Fibroblast of skin of back (primary cell): ENCODE data around the gene PLXNA4.

Source experiments
- DNase-seq: peaks from one replicate; pipeline ENCODE4 v3.0.0-alpha.2; 2013

Gene PLXNA4

DNA sequence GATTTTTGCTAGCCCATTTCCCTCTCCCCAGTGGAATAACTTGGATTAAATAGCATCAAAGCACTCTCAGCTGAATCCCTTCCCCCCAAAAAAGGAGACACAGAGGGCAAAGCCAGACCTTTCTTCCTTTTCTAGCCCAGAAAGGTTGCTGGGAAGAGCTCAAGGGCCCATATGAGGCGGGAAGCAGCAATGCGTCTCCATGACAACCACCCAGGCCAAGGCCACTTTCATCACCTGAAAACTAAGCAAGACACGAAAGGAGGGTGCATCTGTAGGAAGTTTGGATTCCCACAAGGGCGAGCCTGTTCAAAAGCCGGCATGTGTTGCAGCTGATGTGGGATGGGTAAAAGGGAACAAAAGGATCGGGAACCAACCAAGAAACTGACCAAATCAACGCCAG lies 229.1 kb downstream of the PLXNA4 start:
- DNase-seq, result no peak

DNA sequence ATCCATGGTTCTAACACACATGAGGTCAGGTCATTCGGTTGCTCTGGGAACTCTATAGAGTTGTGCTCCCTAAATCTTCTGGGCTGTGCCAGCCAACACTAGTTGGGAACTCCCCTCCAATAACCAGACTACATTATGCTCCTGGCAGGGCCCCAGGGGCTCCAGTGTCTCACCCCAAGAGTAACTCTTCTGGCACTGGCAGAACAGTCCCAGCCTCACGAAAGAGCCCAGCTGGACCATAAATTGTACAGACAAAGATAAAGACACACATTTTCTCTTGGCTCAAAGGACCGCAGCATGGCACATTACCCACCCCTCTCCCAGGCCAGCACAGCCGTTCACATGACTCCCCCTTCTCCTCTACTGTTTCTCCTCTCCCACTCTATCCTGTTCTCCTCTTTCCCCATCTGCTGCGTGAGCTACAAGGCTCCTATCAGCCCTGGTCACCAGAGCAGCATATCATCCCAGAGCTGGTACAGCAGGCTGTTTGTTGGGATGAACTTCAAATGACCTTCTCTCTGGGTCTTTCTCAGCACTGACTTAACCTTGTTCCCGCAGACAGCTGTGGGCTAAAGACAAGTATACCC lies 230.6 kb downstream of the PLXNA4 start:
- DNase-seq, result no peak

DNA sequence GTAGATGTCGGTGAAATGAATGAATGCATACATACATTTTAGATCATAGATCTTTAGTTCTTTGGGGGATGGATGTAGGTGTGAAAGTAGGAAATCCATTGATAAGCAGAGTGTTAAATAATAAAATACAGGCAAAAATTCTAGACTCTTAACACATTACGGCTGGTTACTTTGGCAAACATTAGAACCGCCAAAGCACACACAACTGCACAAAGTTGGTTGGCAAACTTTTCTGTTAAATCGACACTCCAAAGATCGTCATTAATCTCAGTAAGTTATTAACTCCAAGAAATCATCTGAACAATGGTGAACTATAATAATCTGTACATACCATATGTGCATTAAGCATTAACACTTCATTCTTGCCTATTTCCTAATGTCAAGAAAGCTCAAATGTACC lies 231.2 kb downstream of the PLXNA4 start:
- no peak for DNase-seq

DNA sequence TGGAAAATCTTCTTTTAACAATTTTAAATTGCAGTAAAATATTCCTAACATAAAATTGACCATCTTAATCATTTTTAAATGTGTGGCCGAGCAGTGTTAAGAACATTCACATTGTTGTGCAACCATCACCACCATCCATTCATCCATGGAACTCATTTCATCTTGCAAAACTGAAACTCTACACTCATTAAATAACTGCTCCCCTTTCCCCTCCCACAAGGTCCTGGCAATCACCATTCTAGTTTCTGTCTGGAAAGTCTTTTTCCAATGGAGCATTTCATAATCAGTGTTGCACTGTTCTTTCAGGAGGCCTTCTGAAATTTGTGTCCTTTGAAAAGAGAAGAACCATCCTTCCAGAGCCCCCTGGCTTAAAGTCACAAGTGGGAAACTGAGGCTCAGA lies 233.1 kb downstream of the PLXNA4 start:
- DNase-seq, result no peak

DNA sequence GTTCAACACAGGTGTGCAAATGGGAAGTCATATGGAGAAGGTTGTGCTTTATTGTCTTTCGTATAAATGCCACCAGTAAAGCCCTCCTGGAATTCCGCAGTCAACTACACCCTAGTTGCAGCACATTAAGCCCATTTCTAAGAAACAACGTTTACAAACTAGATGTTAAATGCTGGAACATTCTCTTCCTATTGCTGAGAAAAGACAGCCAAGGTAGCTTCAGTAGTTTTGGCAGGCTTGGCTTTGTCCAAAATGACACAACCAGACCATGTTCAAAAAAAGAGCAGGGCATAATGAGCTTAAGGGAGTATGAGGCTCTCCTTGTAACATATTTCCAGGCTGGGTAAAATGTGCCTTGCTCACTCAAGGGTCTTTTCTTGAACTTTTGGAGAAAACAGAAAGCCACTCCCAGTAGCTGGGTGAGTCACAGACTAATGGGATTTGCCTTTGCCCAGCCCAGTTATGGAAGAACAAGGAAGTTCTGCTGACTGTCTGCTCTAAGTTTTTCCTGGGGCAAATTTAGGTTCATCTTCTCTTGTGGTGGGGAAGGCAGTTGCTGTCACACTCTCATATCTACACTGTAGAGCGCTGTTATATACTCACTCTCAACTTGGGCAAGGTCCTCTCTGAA lies 238.7 kb downstream of the PLXNA4 start:
- no peak for DNase-seq

DNA sequence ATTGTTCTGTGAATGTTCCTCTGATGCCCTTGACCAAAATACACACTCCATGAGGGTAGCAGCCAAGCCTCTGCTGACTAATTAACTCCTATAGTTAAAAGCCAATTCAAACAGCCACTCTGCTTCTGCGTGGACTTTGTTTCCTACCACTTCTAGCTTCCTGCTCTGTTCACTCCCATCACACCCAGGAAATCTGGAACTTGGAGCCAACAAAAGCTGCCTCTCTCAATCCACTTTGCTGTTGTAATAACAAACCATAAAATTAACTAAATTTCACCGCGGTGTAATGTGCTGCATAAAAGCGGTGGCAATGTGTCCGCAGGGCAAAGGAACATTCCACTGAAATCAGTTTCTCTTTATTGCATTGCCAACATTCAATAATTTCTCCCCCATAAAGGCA lies 239.5 kb downstream of the PLXNA4 start:
- DNase-seq, result no peak

DNA sequence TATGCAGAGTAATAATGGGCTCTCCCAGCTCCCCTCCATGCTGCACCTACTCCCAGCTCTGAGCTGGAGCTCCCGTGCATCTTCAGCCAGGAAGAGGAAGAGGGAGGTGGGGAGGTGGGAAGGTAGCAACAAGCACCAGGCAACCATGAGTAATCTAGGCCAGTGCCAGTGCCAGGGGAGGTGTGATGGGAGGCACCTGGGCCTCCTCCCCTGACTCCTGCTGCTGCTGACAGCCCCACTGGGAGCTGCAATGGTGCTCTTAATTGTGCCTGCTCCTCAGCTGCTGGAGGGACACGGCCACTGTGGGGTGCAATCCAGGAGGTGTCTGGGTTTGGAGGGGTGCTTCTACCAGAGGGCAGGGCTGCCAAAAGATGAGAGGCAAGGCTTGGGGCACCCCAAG lies 243.0 kb downstream of the PLXNA4 start:
- no peak for DNase-seq

DNA sequence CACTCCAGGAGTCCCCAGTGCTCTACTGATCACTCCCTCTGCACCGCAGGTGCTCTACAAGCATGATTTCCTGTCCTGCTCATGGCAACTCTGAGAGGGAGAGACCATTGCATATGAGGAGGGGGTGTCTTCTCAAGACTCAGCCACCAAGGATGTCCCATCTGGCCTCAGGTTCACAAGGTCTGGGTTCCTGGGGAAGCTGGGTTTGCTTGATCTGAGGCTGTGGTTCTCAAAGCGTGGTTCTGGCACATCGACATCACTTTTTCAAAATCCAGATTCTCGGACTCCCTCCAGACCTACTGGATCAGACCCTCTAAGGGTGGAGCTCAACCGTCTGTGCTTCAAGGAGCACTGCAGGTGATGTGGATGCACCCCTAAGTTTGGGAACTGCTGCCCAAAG lies 247.5 kb downstream of the PLXNA4 start:
- no peak for DNase-seq

DNA sequence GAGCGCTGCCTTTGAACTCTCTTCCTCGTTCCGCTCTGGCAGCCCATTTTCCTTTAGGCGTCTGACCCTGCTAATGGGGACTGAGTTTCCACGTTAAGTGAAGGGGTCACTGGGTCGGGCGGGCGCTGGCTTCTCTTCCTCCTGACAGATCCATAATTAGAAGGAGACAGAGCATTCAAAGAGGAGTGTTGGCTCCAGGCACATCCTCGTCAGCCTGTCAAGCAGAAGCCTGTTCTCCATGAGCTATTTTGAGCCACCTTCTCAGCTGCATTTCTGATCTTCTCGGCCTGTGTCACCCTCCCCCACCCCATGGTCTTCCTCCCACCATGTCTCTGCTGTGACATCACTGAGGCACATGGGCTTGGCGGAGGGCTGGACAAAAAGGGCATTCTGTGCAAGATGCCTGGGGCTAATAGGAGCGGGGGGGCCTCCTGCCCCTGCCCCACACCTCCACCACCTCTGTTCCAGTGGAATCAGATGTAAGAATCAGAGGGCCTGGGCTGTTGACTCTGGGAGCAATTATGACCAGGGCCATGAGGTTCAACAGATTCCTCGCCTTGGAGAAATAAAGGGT lies 248.1 kb downstream of the PLXNA4 start:
- no peak for DNase-seq

DNA sequence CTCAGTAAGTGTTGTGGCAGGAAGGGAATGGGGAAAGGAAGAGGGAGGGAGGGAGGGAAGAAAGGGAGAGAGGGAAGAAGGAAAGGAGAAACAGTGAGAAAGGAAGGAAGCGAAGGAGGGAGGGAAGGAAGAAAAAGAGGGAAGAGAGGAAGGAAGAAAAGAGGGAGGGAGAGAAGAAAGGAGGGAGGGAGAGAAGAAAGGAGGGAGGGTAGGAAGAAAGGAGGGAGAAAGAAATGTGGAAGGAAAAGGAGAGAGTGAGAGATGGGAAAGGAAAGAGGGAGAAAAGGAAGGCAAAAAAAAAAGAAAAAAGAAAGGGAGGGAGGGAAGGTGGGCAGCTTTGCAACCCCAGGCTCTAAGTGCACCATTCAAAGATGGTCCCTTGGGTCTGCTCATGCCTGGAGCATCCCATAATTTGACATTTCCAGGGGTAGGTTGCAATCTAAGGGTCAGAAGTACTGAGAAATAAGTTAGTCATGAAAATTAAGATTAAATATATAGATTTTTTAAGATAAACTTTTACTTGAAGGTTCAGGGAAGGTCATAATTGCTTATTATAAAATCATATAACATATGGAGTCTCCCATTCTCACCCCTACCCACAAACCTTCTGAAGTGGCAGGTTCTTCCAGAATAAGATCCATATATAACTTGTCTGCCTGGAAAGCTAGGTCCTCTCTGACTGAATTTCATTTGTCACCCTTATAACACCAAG lies 249.2 kb downstream of the PLXNA4 start:
- no peak for DNase-seq

DNA sequence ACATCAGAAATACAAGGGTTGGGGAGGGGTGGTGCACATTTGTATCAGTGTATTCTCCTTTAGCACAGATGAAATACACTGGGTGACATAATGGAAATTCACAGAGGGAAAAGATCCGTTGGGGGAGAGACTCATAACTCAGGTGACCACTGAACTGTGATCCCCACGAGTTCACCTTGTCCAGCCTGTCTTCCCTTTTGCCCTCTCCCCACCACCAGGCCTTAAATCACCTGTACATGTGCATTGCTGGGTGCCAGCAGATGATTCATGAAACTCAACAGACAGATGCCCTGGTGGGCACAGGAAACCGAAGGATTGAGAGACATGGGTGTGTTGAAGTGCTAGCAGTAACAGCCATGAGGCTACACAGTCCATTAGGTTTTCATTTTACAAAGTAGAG lies 253.3 kb downstream of the PLXNA4 start:
- DNase-seq, result no peak

DNA sequence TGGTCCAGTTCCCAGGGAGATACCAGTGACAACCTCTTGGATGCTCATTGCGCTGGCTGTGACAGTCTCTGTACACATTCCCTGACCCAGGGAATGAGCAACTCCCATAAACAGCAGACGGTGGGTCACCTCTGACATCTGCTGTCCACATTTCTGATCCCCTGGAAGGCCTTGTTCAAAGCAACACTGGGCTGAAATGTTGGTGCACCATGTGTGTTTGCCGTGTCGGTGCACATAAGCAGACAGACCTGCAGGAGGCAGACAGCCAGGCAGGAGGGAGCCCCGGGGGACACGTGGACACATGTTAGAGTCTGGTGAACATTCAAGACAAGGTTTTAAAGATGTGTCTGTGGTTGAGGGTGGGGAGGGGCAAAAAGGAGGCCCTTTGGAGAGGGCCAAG lies 254.9 kb downstream of the PLXNA4 start:
- no peak for DNase-seq

DNA sequence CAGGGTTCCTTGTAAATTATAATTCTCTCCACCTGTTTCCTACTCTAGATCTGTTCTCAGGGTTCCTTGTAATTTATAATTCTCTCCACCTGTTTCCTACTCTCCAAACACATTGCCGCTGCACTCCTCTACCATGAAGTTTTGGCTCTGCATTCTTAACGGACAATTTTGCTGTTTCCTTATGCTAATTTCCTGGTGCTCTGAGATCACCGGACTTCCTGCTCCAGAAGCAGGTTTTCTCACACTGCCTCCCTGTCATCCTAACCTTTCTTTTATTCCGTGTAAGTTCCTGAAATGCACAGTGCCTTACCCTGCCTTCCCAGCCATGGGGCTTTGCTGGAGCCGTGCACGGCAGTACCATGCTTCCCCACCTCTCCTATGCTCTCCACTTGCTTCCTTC lies 256.8 kb downstream of the PLXNA4 start:
- no peak for DNase-seq

DNA sequence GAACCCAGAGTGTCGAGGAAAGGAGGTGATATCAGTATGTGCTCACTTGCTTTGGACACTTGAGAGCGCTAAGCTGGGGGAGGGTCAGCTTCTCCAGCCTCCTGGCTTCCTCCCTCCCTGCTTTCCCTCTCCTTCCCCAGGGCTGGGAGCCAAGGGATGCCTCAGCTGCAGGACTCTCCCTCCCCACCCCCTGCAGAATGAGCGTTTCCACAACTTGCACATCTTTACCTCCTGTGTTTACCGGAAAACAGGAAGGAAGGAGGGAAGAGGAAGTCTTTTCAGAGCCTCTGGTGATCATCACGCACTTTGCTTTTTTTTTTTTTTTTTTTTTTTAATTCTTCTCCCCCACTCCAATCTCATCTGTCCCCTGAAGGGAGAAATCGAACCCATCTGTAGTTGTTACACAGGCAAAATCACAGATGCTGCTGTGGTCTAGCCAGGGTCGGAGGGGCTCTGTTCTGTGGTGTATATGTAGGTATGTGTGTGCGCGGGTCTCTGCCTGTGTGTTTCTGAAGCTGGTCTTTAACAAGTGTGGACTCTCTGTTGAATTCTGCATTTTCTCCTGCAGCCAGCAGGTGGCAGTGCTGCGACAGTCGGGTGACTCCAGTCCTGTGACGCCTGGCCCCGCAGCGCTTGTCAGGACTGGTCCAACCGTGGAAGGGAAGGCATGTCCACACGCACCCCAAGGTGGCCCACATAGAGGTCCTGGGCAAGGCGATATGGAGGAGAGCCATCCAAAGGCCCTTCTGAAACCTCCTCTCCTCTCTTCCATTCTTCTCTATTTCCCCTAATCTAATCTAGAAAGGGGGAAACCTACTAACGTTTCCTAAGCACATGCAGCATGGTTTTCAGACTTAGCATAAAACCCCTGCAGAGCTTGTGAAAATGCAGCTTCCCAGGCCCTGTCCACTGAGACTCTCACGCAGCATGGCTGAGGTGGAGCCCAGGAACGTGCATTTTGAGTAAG lies 257.6 kb downstream of the PLXNA4 start:
- peak; percentile 79 for DNase-seq

DNA sequence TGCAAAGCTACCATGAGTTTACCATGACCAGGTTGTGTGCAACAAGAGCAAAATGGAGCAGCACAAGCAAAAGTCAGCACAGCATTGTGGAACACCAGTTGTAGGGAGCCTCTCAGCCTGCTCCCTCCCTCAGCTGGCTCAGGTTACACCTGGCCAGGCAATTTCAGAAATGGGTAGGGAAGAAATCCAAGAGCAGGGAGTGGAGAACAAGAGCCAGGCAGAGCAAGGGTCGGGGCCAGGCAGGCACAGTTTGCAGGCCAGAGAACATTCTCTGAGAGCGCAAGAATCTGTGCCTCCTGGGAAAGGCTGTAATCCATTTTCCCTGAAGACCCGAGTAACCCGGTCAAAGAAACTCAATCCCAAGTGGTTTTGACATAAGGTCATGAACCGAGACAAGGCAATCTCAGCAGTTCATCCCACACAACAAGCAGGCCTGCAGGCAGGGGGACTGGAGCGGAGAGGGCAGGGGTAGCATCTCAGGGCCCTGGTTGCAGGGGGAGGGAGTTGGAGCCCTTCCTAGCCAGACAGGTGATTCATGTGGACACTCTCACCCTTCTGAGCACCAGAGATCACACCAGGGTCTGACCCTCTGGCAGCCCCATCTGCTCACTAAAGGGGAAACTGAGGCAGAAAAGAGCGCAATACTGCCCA lies 258.4 kb downstream of the PLXNA4 start:
- DNase-seq, result no peak

DNA sequence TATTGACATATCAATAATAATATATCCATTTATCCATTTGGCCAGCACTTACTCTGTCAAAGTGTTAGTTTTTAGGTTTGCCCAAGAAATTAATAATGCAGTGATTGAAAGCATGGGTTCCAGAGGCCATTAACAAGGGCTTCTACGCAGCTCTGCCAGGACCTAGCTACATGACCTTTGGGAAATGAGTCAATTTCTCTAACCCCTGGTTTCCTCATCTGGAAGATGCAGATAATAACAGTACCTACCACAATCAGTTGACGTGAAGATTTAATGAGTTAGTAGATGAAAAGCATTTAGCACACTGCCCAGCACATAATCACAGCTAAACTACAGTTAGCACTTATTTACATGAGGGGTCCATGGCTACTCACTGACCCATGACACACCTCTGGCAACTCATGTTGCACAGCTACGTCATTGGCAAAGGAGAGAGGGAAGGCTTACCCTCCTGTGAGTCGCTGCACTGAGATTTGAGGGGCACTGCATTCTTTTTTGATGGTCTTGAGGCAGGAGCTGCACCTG lies 263.7 kb downstream of the PLXNA4 start:
- no peak for DNase-seq

DNA sequence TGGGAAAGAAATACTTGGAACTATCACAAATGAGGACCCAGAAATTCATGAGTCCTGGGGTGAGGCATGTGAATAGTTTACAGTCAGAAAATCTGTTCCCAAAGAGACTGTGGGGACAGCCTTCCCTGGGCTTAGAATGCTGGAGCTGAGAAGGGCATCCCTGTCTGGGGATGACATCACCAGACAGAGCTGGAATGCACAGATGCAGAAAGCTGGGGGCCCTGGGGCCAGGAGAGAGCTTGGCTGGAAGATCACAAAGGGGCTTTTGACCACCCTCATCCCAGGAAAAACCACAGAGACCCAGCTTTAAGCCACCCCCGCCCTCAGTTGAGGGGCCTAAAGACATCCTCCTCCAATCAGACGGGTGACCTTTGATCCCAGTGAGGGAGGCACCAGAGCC lies 264.5 kb downstream of the PLXNA4 start:
- peak; percentile 38 for DNase-seq

DNA sequence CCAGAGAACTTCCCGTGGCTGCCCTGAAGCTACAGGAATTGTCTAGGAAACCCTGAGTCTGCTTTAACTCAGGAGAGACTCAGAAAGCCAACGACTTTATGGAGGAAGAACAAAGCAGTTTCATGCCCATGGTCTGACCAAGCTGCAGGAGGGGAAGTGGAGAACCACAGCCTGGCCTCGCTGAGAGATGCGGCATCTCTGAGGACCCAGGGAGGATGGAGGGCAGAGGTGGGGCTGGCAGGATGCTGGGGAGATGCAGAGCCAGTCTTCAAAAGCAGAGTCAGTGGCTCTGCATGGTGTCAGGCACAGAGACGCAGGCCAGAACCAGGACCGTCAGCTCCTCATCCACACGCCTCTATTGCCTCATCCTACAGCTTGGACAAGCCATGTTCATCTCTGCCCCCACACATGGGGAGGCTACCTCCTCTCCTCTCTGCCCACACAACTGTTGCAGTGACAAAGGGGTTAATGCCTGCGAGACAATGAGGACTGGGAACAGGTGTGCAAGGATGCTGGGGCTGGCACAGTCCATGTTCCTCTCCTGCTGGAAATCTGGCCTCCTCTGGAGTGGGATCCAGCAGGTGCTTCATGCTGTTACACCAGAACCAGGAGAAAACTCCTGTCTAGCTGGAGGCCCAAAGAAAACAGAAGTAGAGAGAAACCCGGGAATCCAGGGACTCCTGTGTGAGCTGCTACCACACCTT lies 267.0 kb downstream of the PLXNA4 start:
- DNase-seq, result no peak

DNA sequence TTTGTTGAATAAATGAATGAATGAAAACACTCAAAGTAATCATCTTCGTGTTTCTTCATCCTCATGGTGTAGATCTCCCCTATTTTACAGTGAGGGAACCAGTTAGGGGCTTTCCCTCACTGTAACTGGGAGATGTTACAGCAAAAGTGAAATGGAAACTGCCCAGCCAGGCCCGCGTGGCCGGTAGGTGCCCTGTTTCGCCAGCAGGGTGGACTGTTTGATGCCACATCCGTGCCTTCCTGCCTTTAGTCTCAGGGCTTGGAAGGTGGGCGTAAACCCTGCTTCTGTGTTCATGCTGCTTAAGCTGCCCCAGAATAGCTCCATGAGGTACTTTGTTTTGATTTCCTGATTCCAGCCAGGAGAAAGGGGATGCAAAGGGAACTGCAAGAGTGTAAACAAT lies 268.8 kb downstream of the PLXNA4 start:
- DNase-seq, result no peak

DNA sequence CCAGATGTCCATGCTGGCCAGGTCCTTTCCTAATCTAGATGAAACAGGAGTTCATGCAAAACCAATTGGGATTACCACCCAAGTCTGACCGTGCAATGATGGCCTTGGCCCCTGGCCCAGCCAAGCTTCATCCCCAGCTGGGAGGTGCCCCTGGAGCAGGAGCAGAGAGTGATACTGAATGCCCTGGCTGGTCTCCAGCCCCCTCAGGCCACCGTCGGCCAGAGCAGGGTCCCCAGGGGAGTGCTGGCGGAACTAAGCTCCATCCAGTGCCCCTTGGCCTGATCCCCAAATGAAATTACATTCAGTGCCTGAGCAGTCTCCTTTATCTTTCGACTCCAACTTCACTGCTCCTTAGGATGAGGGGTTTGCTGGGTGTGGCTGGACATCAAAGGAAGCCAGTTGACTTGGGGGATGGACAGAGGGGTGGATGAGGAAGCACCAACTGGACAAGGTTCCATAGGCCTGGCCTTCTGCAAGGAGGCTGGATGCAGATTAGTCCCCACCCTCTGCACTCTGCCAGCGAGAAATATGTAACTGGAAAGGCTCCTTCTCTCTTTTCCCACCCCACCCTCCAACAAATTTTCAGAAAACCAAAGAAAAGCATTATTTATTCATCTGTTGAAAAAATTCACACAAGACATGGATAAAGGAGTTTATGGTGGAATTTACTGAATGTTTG lies 275.5 kb downstream of the PLXNA4 start:
- DNase-seq, result no peak

DNA sequence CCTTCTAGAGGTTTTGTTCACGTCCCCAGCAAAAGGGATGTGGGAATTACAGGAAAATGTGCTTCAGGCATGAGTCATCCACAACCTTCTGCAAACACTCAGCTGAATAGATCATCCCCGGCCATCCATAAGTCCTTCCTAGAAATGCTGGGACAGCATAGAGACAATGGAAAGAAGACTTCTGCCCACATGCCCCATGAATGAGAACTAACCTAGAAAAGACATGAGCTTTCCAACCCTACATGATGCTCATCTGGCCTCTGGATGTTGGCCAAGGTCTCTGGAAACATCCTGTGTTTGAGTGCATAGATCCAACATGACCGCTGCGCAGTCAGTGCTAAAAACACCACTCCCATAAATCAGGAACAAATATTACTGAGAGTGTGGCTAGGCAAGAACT lies 277.5 kb downstream of the PLXNA4 start:
- DNase-seq, result peak; percentile 85
